Bronchial epithelial cell (primary cell): ENCODE measurements around the gene WDR87. TPM values are rescaled to one million over a fixed set of nuclear protein-coding genes. Genes with fewer than 3 reads are reported as not detected.
"Not testable (repeated sequence)": the region's sequence is repeated elsewhere in the genome, so short reads cannot be mapped to it uniquely, and the experiment has no call there.

Source experiments
- DNase-seq: peaks from one replicate; pipeline ENCODE4 v3.0.0-alpha.2; 2010; ENCODE audit warnings: low read depth
- FAIRE-seq: peaks from 2 replicates; lab custom pipeline; 2011; peaks lifted over from hg19 to GRCh38; lab: Jason Lieb, UNC
- H3K27me3 ChIP-seq: 2 replicates; pipeline ENCODE4 v1.5.1; 2011; ENCODE audit warnings: low read length; ENCODE audit not compliant: control insufficient read depth, insufficient read depth
- H3K36me3 ChIP-seq: 2 replicates; pipeline ENCODE4 v1.5.1; 2011; ENCODE audit warnings: low read length; ENCODE audit not compliant: control insufficient read depth, insufficient read depth
- H3K4me3 ChIP-seq: 2 replicates; pipeline ENCODE4 v1.5.1; 2011; ENCODE audit warnings: mild to moderate bottlenecking, low read depth, low read length, control low read depth
- total RNA-seq: library from RNA; depleted of rRNA; stranded (reverse); fragments of >200 nt; gene quantifications from 2 replicates; pipeline ENCODE4 v1.2.1, GENCODE V29; 2014
- TF ChIP-seq, protein P1 (sequence below): IDR thresholded peaks from 2 replicates; pipeline ENCODE4 v1.5.1; 2011; ENCODE audit warnings: mild to moderate bottlenecking, moderate library complexity, low read length, control low read depth, inconsistent platforms; ENCODE audit not compliant: insufficient read depth, severe bottlenecking

WDR87 gene
- total RNA-seq, 1 donor from 2014 or later, result not detected

DNA sequence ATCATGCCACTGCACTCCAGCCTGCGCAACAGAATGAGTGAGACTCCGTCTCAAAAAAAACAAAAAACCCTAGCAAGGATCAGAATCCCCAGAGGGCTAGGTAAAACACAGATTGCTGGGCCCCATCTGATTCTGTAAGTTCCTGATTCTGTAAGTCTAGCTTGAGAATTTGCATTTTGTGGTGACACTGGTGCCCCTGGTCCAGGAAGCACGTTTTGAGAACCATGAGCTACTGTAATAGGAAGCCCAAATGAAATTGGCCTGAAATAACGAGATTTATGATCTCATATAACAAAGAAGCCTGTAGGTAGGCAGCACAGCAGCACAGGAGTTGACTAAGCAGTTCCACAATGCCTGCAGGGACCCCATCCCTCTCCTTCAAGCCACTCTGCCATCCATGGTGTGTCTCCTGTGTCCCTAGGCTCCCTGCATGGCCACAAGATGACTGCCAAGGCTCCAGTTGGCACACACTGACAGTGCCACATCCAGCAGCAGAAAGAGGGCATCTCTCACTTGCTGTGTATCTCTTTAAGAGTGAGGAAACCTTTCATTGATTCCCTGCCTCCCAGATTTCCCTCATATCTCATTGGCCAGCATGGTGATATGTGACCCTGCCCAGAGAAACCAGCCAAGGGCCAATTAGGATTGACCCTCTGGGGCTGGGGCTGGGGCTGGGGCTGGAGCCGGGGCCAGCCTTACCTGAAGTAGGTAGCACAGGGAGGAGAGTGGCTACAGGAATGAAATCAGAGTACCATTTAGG lies 22.3 kb upstream of the WDR87 start:
- DNase-seq, result no peak
- FAIRE-seq, result no peak
- Histone ChIP-seq H3K4me3 (no peak overlapping the region), H3K36me3 (no peaks in the 10 kb centered on the region), H3K27me3 (no peaks in the 10 kb centered on the region)
- TF ChIP-seq, protein P1, sequence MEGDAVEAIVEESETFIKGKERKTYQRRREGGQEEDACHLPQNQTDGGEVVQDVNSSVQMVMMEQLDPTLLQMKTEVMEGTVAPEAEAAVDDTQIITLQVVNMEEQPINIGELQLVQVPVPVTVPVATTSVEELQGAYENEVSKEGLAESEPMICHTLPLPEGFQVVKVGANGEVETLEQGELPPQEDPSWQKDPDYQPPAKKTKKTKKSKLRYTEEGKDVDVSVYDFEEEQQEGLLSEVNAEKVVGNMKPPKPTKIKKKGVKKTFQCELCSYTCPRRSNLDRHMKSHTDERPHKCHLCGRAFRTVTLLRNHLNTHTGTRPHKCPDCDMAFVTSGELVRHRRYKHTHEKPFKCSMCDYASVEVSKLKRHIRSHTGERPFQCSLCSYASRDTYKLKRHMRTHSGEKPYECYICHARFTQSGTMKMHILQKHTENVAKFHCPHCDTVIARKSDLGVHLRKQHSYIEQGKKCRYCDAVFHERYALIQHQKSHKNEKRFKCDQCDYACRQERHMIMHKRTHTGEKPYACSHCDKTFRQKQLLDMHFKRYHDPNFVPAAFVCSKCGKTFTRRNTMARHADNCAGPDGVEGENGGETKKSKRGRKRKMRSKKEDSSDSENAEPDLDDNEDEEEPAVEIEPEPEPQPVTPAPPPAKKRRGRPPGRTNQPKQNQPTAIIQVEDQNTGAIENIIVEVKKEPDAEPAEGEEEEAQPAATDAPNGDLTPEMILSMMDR, result no peak

- no peaks in the 10 kb centered on the region for H3K36me3 ChIP-seq
- H3K27me3 ChIP-seq, result no peaks in the 10 kb centered on the region
- TF ChIP-seq, protein P1, result no peak
- H3K4me3 ChIP-seq, result no peak overlapping the region
- DNase-seq, result no peak
- FAIRE-seq, result no peak
These were observed 20.3 kb upstream of the WDR87 start for GRCh38 chr19:37926711-37927110.

DNA sequence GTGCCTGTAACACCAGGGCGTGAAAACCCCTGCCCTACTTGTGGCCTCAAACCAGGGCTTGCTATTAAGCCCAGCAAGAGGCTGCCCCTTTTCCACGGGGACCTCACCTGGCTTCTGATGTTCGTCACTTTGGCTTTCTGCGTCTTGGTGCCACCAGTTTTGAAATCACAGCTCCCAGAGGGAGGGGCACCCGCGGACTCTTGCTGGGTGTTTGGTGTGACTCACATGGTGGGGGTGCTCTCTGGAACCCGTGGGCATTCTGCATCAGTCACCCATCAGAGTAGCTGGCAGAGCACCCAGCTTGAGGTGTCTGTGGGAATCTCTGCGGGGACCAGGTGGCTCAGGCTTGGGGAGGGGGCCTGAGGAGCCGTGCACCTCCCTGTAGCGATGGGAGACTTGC lies 19.9 kb upstream of the WDR87 start:
- TF ChIP-seq, protein P1, result no peak
- Histone ChIP-seq H3K27me3 (no peaks in the 10 kb centered on the region), H3K36me3 (no peaks in the 10 kb centered on the region), H3K4me3 (no peak overlapping the region)
- FAIRE-seq (no peak), DNase-seq (no peak)

DNA sequence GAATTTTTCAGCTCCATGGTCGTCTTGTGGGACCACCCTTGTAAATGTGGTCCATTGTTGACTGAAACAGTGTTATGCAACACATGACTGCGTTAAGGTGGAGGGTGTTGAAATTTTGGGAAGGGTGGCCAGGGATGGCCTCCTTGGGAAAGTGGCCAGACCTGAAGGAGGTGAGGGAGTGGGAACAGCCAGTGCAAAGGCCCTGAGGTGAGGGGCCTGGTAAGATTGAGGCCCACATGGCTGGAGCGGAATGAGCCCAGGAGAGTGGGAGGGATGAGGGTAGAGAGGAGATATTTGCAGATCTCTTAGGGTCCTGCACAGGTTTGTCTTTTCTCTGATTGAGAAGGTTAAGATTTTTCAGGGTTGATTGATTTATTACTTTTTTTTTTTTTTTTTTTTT lies 18.8 kb upstream of the WDR87 start:
- TF ChIP-seq, protein P1, result no peak
- FAIRE-seq, result no peak
- no peaks in the 10 kb centered on the region for H3K36me3 ChIP-seq
- H3K4me3 ChIP-seq, result no peak overlapping the region
- DNase-seq, result no peak
- H3K27me3 ChIP-seq, result no peaks in the 10 kb centered on the region

DNA sequence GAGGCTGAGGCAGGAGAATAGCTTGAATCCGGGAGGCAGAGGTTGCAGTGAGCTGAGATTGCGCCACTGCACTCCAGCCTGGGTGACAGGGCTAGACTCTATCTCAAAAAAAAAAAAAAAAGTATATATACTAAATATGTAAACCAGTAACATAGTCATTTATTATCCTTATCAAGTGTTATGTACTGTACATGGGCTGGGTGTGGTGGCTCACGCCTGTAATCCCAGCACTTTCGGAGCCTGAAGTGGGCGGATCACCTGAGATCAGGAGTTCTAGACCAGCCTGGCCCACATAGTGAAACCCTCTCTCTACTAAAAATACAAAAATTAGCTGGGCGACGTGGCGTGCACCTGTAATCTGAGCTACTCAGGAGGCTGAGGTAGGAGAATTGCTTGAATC lies 18.2 kb upstream of the WDR87 start:
- not testable (repeated sequence) for H3K27me3 ChIP-seq, H3K4me3 ChIP-seq, H3K36me3 ChIP-seq, FAIRE-seq, DNase-seq

DNA sequence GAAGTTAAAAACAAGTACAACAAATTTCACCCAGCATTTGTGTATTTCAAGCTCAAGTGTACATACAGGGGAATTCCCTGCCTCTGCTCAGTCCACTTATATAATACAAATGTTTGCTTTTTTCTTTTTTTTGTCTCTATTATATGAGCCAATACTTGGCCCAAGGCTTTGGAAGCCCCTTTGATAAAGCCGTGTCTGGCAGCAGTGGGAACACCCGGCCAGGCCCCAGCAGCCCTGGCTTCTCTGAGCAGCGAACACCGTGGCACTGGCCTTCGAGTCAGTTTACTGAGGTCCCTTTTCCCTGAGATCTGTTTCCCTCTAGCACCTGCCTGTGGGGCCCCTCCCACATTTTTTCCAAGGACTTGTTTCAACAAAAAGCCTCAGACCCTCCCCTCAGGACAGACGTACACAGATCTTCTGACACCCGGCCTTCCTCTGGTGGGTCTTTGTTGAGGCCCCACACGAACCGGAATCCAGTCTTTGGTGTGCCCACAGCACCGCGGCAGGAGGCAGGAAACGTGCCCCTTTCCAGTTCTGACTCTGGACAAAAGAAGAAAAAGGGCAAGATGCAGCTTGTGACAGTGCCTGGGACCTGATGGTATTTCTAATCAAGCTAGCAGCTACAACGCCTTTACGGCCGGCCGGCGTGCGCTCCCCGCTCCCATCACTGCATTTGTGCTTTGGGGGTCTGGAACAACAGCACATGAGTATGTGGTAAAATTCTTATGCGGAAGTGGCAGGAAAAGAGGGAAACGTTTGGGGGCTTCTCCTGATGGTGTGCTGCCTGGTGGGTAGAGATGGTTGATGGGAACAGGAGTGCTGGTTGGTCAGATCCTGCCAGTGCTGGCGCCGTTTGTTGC lies 14.4 kb upstream of the WDR87 start:
- Histone ChIP-seq H3K36me3 (no peaks in the 10 kb centered on the region), H3K4me3 (no peak overlapping the region), H3K27me3 (no peaks in the 10 kb centered on the region)
- TF ChIP-seq, protein P1, result no peak
- DNase-seq (no peak), FAIRE-seq (no peak)
